Activated CD8-positive, alpha-beta memory T cell treated with anti-CD3 and anti-CD28 coated beads, Interleukin-2, amount 50 U/mL, for 24 hours (primary cell): ENCODE data around the gene DCHS2.

Experiments used
- DNase-seq: peaks from one replicate; pipeline ENCODE4 v3.0.0-alpha.2; 2020; ENCODE audit errors: extremely low read depth

DCHS2 gene

GRCh38 chr4:154490583-154491340 lies 837 bp downstream of the DCHS2 start:
- no peak for DNase-seq

GRCh38 chr4:154490234-154490582 lies 1.4 kb downstream of the DCHS2 start:
- no peak for DNase-seq

- no peak for DNase-seq
These were observed 1.9 kb downstream of the DCHS2 start for GRCh38 chr4:154489558-154490233.

DNA sequence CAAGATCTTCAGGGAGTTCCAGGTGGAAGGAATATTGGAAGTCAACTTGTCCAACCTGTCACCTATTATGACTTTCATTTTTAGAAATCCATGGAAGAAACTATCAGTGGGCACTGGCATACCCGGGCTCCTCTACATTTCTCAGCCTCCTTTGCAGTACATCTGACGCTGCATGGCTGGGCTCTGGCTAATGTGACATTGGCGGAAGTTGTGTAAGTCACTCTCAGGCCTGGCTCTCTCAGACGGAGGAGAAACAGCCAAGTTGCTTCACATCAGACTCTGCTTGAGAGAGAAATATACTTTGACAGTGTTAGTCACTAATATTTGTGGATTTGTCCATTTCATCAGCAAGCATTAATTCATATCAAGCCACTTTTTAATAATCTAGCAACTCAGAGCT lies 4.5 kb downstream of the DCHS2 start:
- no peak for DNase-seq

- DNase-seq = no peak
These were observed 6.3 kb downstream of the DCHS2 start for GRCh38 chr4:154485127-154485773.

DNA sequence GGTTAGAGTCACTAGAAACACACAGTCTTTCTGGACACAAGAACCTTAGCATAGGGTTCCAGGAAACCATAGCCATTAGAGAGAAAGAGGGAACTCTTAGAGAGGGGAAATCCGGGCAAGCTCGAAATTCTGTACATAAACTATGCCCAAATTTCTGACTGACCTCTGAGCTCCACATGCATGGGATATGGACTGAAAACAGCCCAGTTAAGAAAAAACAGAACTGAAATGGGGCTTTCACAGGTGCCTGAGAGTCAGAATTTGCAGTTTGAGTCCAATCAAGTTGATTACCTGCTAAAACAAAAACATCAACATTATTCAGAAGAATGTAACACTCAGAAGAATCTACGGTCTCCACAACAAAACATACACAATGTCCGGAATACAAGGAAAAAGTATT lies 13.1 kb downstream of the DCHS2 start:
- no peak for DNase-seq

DNA sequence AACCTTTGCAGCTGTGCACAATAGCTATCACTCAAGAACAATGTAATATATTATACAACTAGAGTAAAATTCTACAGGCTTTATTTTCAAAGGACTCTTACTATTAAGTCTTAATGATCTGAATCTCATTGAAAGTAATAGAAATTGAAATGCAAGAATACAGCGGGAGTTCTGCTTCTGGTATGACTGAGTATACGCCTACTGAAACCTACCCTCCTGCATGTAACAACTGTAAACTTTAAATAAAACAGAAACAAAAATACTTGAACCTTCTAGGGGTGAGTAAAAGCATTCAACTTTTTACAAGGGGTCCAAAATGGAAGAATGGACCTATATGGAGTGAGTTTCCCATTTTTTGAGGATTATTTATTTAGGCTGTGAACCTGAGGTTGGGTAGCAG lies 13.5 kb downstream of the DCHS2 start:
- DNase-seq = no peak

- DNase-seq = no peak
These were observed 15.4 kb downstream of the DCHS2 start for GRCh38 chr4:154476232-154476631.

- no peak for DNase-seq
These were observed 15.8 kb downstream of the DCHS2 start for GRCh38 chr4:154475820-154476219.

- DNase-seq = no peak
These were observed 18.1 kb downstream of the DCHS2 start for GRCh38 chr4:154473497-154473896.

- DNase-seq = no peak
These were observed 18.7 kb downstream of the DCHS2 start for GRCh38 chr4:154472858-154473257.

DNA sequence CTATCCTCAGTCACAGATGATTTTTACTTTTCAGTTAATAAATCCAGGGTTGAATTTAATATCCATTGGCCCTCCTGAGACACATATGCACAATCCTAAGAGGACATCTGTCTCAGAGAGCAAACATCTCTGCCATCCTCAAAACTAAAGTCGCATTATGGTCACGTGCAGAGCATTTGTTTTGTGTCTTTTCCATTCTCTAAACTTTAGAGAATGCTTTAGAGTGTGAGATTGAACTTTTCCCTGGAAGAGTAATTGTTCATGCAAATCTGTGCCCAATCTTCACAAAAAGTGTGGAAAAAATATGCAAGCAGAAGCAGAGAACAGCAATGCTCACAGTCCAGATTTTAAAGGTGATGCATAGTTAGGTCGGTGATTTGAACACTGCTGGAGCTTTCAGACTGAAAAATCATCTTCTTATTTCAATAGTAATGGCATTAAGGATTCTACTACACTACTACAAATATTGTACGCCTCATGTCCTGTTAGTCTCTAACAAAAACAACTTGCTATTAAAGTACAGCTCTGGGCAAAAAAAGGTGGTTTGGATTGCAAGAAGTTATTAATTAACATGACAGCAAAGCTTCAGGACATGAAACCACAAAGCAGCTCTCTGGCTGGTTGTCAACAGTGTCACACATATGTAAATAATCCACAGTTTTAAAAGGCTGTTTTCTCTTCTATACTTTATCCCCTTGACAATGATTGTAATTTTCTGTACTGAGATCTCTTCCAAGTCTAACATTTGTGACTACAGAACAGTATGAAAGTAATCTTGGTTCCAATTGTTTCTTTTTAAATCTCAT lies 19.9 kb downstream of the DCHS2 start:
- DNase-seq = no peak

DNA sequence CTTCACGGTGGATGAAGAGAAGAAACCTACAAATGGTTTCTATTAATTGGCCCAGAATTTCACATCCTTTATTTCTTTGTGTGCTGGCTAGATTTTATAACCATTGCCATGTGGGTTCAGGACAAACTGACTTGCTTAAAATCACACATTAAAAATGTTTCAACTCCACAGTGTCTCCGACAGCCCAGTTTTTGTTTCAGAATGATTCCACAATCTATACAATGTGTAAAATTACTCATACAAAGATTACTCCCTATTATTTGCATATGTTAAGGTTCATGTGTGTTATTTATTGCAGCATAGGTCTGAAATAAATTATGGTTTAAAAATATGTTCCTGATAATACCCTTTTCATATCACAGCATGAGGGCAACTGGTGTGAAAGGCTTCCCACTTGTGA lies 20.6 kb downstream of the DCHS2 start:
- no peak for DNase-seq

- no peak for DNase-seq
These were observed 23.7 kb downstream of the DCHS2 start for GRCh38 chr4:154467886-154468285.

DNA sequence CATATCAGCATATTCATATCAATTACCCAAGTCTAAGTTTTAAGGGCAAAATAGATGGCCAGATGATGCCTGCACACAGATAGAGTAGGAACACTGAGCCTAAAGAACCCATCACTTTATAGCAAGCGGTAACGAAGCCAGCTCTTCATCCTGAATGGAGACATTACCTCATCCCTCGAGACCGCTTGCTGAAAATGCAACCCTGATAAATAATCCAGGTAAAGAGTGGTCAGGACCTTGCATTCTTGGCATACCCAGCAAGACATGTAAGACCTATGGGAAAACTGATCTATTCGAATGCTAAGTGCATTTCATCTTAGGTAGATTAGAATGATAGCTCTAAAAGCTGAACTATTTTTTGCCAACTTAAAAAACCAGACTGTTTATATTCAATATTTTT lies 25.3 kb downstream of the DCHS2 start:
- DNase-seq = no peak

GRCh38 chr4:154465085-154465484 lies 26.5 kb downstream of the DCHS2 start:
- DNase-seq = no peak

DNA sequence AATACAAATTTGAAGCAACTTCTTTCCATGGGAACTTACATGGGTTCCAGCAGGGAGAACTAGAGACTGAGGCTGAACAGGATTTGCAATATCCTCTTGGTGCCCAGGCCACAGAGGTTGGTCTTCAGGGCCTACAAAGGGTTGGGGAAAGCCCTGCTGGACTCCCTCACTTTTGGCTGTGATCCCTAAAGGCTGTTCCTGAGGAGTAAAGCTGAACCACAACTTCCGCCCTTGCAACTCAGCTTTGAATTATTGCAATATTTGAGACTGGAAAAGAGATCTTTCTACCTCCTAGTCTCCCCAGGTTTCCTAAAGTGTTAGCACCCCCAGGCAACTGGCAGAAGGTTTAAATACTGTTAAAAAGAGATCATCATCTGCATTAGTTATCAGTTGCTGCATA lies 26.9 kb downstream of the DCHS2 start:
- DNase-seq = no peak

- no peak for DNase-seq
These were observed 29.4 kb downstream of the DCHS2 start for GRCh38 chr4:154462081-154462810.

- DNase-seq = no peak
These were observed 34.1 kb downstream of the DCHS2 start for GRCh38 chr4:154457471-154457870.

- no peak for DNase-seq
These were observed 34.7 kb downstream of the DCHS2 start for GRCh38 chr4:154456889-154457288.

DNA sequence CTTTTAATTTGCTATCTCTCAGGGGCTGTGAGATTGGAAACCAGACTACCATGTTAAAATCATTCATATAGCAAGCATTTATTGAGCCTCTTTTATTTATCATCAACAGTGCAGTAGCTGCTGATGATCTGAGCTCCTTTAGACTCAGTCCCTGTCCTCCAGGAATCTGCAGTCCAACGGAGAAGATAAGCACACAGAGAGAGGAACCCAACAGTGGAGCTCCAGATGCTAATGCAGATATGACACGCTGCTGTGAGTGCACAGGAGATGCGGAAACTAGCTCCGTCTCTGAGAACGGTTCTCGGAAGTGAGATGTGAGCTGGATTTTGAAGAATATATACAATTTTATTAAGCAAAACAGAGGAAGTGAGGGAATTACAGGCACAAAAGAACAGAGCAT lies 35.4 kb downstream of the DCHS2 start:
- no peak for DNase-seq

- DNase-seq = no peak
These were observed 36.5 kb downstream of the DCHS2 start for GRCh38 chr4:154455111-154455510.
